SJCRH30 (cell line): ENCODE results near the gene DPP10. TPM values are rescaled to one million over a fixed set of nuclear protein-coding genes. Genes with fewer than 3 reads are reported as not detected.
A peak's percentile ranks its signal among the peaks of the same experiment; 100 is the strongest.
"Not testable (repeated sequence)": the region's sequence is repeated elsewhere in the genome, so short reads cannot be mapped to it uniquely, and the experiment has no call there.

ENCODE experiments used
- DNase-seq, 2 experiments: peaks; one replicate each; pipeline ENCODE4 v3.0.0-alpha.2; 2015 to 2020
- H3K27ac ChIP-seq: fragments of 250-450 bp; sonication (Bioruptor Pico); 2 replicates; pipeline ENCODE4 v1.5.1; 2020; ENCODE audit warnings: mild to moderate bottlenecking, moderate library complexity
- H3K27me3 ChIP-seq: fragments of 250-450 bp; sonication (Bioruptor Pico); 2 replicates; pipeline ENCODE4 v1.5.1; 2020; ENCODE audit warnings: mild to moderate bottlenecking, moderate library complexity
- H3K36me3 ChIP-seq: fragments of 250-450 bp; sonication (Bioruptor Pico); 2 replicates; pipeline ENCODE4 v1.5.1; 2020; ENCODE audit warnings: mild to moderate bottlenecking, moderate library complexity
- H3K4me1 ChIP-seq: fragments of 250-450 bp; sonication (Bioruptor Pico); 2 replicates; pipeline ENCODE4 v1.5.1; 2020; ENCODE audit warnings: mild to moderate bottlenecking, moderate library complexity
- H3K4me3 ChIP-seq: fragments of 250-450 bp; sonication (Bioruptor Pico); 2 replicates; pipeline ENCODE4 v1.5.1; 2020; ENCODE audit warnings: mild to moderate bottlenecking, moderate library complexity
- H3K9me3 ChIP-seq: fragments of 250-450 bp; sonication (Bioruptor Pico); replicated peaks from 2 replicates; pipeline ENCODE4 v1.5.1; 2020; ENCODE audit warnings: mild to moderate bottlenecking, moderate library complexity
- total RNA-seq: library from RNA; depleted of rRNA; stranded (reverse); fragments of >200 nt; shearing (Covaris generic); gene quantifications from 2 replicates; pipeline ENCODE4 v1.2.3, GENCODE V29; 2014

DPP10 gene
- total RNA-seq, 1 experiment from 2014 or later: not detected

DNA sequence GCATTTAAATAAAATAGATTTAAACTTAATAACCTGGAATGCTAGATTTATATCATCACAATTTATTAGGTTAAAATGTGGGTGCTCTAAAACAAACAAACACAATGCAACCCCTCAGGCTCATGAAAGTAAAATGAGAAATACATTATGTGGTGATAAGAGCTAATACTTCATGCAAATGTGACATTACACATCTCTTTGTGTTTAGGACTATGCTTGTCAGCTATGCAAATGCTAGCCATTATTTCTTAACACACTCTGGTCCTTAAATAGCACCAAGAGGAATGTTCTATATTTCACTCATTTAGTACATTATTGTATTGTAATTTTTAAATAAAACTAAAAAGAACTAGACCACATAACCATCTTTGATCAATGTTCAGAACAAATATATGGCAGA, 627.6 kb downstream of the DPP10 start:
- Histone ChIP-seq H3K27me3 (no peaks in the 10 kb centered on the region), H3K9me3 (no peaks in the 10 kb centered on the region), H3K4me1 (no peaks in the 10 kb centered on the region), H3K27ac (no peak overlapping the region), H3K36me3 (no peaks in the 10 kb centered on the region), H3K4me3 (no peak overlapping the region)
- DNase-seq: no peak

DNA sequence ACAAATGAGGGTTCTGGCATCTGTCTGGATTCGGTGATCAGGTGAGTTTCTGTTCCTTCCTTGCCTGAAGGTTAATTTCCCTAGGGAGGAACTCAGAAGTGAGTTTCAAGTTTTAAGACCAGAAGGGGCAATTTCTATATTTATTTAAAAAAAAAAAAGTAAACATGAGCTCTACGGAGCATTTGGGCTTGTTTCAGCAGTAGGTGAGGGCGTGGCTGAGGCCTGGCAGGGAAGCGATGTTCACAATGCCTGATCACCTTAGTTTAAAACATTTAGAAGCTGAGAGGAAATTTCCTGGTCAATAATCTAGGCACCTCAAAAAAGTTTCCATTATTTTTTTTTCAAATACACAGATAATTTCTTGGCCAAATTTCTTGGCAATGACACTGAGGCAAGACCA, 629.1 kb downstream of the DPP10 start:
- no peak overlapping the region for H3K4me3 ChIP-seq
- H3K4me1 ChIP-seq: no peaks in the 10 kb centered on the region
- no peaks in the 10 kb centered on the region for H3K9me3 ChIP-seq
- no peak for DNase-seq
- no peaks in the 10 kb centered on the region for H3K36me3 ChIP-seq
- no peaks in the 10 kb centered on the region for H3K27me3 ChIP-seq
- H3K27ac ChIP-seq: no peak overlapping the region

DNA sequence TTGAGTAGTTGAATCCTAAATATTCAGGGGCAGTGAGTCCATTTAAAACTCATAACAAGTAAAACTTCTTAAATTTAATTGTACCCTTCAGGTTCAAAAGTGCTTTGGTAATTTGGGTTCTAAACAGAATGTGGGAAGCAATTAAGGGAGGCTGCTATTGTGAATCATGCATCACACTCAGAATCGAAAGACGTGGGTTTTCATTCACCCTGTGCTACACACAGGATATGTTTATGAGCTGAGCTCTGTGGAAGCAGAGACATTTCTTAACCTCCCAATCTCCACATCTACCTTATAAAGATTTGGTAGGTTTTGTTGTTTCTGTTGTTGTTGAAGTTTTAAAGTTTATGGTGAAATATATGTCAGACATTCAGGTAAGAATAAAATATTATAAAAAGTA, 633.4 kb downstream of the DPP10 start:
- Histone ChIP-seq H3K4me1 (no peaks in the 10 kb centered on the region), H3K27me3 (no peaks in the 10 kb centered on the region)
- DNase-seq: no peak

DNA sequence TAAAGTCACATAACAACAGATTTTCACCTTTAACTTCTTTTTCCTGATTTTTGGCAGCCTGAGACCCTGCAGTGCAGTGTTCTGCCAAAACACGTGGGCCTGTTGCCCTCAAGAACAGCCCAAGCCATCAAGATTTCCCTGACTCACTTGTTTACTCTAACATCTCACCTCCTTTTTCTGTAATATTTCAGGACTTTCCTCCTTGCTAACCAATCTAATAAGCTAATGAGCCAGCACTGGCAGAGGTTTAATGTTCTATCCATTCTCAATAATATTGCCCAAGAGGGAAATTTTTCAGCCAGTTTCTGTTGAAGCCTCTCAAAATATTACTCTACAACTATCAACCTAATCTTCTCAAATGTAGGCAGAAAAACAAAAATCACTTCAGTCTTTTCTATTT, 635.2 kb downstream of the DPP10 start:
- Histone ChIP-seq H3K27me3 (no peaks in the 10 kb centered on the region), H3K4me1 (no peaks in the 10 kb centered on the region), H3K27ac (no peak overlapping the region), H3K36me3 (no peaks in the 10 kb centered on the region), H3K9me3 (no peaks in the 10 kb centered on the region), H3K4me3 (no peak overlapping the region)
- DNase-seq: no peak

More for the DNA sequence above, 633.4 kb downstream of the DPP10 start:
- no peak overlapping the region for H3K27ac ChIP-seq
- no peaks in the 10 kb centered on the region for H3K36me3 ChIP-seq
- no peak overlapping the region for H3K4me3 ChIP-seq
- H3K9me3 ChIP-seq: no peaks in the 10 kb centered on the region

DNA sequence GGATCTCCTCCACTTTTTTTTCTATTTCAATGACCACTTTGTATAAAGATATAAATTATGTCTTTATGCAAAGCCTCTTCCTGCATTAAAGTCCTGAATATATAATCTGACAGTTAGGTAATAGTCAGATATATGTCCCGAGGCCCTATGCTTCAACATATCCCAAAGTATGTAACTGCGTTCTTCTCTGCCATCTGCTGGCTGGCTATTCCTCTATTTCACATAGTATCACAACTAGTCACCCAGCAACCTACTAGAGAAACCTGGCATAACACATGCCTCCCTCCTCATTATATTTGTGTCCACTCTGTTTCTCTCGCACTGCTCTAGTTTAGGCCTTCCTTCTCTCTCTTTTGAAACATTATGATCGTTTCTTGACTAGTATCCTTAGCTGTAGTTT, 640.8 kb downstream of the DPP10 start:
- H3K27me3 ChIP-seq: no peaks in the 10 kb centered on the region
- no peaks in the 10 kb centered on the region for H3K9me3 ChIP-seq
- H3K27ac ChIP-seq: no peak overlapping the region
- no peaks in the 10 kb centered on the region for H3K4me1 ChIP-seq
- no peak overlapping the region for H3K4me3 ChIP-seq
- DNase-seq: peak in 1 of 2 experiments; percentile 13
- no peaks in the 10 kb centered on the region for H3K36me3 ChIP-seq

DNA sequence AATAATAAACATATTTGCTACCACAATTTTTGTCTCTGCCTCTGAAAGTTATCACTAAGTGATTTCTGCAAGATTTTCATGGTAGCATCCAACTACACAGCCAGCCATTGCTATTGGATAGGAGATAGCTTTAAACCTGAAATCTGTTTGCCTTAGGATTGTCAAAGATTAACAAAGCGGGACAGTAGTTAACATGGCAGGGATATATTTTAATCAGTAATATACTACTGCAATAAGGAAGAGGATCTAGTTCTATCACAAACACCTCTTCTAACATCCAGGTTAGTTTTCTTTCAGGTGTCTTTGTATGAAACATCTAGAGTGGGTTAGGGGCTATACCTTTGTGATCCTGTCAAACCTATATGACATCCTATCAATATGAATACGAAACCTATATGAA, 641.3 kb downstream of the DPP10 start:
- DNase-seq: no peak
- no peaks in the 10 kb centered on the region for H3K4me1 ChIP-seq

DNA sequence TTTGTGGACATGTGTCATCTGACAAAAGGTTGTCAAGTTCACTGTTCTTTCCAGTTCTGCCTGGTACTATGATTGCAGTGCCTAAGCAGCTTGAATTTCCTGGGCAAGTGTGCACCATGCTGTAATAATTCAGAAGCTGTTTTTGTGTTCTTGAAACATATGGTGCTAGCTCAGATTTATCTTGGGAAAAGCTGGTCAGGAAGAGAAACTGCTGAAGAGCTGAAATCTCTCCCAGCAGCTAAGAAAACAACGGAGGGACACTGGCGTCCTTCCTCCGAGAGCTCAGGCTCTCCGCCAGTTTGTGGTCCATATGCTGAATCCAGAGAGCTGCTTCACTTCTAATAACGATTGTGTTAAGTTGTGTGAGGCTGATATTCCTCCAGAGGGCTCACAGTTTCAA, 642.0 kb downstream of the DPP10 start:
- H3K9me3 ChIP-seq: no peaks in the 10 kb centered on the region

More for the DNA sequence above, 641.3 kb downstream of the DPP10 start:
- Histone ChIP-seq H3K4me3 (no peak overlapping the region), H3K27ac (no peak overlapping the region), H3K27me3 (no peaks in the 10 kb centered on the region), H3K36me3 (no peaks in the 10 kb centered on the region), H3K9me3 (no peaks in the 10 kb centered on the region)

DNA sequence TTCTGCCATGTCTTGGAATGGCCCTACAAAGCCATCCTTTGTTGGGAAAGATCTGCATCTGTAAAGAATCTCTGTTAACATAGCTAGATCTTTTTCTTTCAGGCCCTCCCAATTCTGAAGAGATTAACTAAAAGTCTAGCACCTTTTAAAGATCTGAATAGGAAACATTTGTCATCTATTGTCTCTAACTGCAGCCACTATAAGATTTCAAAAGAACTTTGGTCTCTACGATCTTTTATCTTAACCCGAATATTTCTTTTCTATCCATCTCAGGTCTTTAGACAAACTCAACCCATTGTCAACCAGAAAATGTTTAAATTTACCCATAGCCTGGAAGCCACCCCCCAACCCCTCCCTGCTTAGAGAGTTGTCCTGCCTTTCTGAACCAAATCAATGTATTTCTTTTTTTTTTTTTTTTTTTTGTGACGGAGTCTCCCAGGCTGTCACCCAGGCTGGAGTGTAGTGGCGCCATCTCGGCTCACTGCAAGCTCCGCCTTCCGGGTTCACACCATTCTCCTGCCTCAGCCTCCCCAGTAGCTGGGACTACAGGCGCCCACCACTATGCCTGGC, 643.7 kb downstream of the DPP10 start:
- not testable (repeated sequence) for H3K4me1 ChIP-seq, H3K27me3 ChIP-seq, H3K27ac ChIP-seq, H3K4me3 ChIP-seq, H3K9me3 ChIP-seq, DNase-seq, H3K36me3 ChIP-seq

More for the DNA sequence above, 642.0 kb downstream of the DPP10 start:
- H3K27ac ChIP-seq: no peak overlapping the region
- no peak overlapping the region for H3K4me3 ChIP-seq
- DNase-seq: no peak
- H3K36me3 ChIP-seq: no peaks in the 10 kb centered on the region
- H3K27me3 ChIP-seq: no peaks in the 10 kb centered on the region
- H3K4me1 ChIP-seq: no peaks in the 10 kb centered on the region

DNA sequence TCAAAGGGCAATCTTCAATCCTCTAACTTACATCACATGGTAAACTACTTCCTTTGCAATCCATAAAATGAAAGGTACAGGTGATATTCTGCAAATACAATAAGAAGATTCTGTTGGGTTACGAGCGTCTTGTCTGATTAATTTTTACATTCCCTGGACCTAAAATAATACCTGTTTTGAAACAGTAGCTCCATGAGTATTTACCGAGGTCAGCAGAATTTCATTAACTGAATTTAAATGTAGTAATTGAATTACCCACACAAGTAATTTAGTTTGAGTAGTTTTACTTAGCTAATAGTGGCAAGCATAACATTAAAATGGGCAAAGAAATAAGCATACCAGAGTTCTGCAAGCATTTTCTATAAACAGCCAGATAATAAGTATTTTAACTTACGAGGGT, 652.0 kb downstream of the DPP10 start:
- H3K4me3 ChIP-seq: no peak overlapping the region
- H3K9me3 ChIP-seq: no peaks in the 10 kb centered on the region
- no peak overlapping the region for H3K27ac ChIP-seq
- no peaks in the 10 kb centered on the region for H3K4me1 ChIP-seq
- no peaks in the 10 kb centered on the region for H3K27me3 ChIP-seq
- DNase-seq: no peak
- H3K36me3 ChIP-seq: no peaks in the 10 kb centered on the region

DNA sequence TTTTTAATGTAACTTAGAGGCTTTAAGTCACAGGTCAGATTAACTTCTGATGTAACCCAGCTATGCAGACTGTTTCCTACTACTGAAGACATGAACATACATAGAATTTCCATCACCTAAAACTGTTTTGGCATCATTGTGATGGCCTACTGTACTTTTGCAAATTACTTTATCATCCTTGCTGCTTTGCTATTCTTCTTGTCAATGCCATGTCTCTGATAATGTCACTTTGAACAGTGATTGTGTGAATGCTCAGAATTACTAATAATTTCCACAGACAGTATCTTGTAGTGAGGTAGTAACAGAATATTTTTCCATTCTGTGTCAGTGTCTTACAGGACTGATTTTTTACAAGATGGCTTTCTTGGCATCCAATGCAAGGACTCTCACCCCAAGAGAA, 663.5 kb downstream of the DPP10 start:
- H3K4me1 ChIP-seq: no peaks in the 10 kb centered on the region
- no peaks in the 10 kb centered on the region for H3K9me3 ChIP-seq
- no peaks in the 10 kb centered on the region for H3K36me3 ChIP-seq
- H3K27ac ChIP-seq: no peak overlapping the region
- H3K27me3 ChIP-seq: no peaks in the 10 kb centered on the region
- no peak for DNase-seq
- no peak overlapping the region for H3K4me3 ChIP-seq

DNA sequence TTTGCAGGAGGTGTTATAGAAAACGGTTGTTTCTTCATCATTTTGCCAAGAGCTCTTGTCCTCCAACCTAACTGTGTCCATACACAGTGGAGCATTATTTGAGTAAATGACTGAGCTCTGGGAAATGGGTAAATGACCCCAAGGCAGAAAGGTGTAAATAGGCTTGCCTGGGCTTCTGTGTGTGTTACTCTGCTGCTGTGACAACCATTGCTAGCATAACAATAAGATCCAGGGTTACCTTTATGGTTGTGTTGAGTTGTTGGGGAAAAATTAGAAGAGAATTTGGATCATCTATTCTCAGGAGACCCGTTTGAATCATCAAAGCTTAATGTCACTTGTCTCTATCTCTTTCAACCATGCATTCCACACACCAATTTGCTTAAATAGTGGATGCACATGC, 672.7 kb downstream of the DPP10 start:
- Histone ChIP-seq H3K27ac (no peak overlapping the region), H3K9me3 (no peaks in the 10 kb centered on the region), H3K4me3 (no peak overlapping the region), H3K36me3 (no peaks in the 10 kb centered on the region), H3K27me3 (no peaks in the 10 kb centered on the region), H3K4me1 (no peaks in the 10 kb centered on the region)
- no peak for DNase-seq

DNA sequence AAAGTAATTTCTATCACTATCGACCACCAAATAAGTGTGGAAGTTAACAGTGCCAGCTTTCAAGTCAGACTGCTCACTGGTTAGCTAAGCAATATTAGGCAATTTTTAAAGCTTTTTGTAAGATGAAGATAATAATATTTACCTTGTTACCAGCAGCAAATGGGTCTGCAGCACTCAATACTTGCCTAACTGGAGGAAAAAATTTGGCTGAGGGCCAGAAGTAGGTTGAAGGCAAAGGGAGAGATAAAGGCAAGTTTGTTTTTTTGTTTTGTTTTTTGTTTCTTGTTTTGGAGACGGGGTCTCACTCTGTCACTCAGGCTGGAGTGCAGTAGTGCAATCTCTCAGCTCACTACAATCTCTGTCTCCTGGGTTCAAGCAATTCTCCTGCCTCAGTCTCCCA, 675.9 kb downstream of the DPP10 start:
- Histone ChIP-seq H3K4me1 (no peaks in the 10 kb centered on the region), H3K27ac (no peak overlapping the region), H3K27me3 (no peaks in the 10 kb centered on the region), H3K9me3 (no peaks in the 10 kb centered on the region), H3K36me3 (no peaks in the 10 kb centered on the region), H3K4me3 (no peak overlapping the region)
- no peak for DNase-seq

DNA sequence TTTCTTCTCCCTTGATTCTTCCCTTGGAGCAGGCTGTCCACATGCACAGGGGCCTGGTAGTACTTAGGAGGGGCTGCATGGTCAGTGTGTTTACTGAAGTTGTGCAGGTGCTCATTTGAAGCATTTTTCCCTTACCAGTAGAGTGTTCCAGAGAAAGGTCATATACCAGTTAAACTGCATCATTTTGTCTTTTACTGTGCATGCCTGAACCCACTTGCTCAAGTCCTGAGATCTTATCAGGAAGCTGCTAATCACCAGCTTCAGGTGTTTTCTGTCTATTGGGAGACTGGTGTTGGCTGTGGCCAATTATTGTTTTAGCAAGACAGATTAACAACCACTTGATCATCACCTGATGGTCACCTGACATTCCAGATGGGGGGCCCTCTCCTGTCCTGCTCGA, 676.6 kb downstream of the DPP10 start:
- no peaks in the 10 kb centered on the region for H3K4me1 ChIP-seq
- no peak overlapping the region for H3K4me3 ChIP-seq
- no peak for DNase-seq
- no peaks in the 10 kb centered on the region for H3K9me3 ChIP-seq
- H3K27ac ChIP-seq: no peak overlapping the region
- no peaks in the 10 kb centered on the region for H3K27me3 ChIP-seq
- no peaks in the 10 kb centered on the region for H3K36me3 ChIP-seq

DNA sequence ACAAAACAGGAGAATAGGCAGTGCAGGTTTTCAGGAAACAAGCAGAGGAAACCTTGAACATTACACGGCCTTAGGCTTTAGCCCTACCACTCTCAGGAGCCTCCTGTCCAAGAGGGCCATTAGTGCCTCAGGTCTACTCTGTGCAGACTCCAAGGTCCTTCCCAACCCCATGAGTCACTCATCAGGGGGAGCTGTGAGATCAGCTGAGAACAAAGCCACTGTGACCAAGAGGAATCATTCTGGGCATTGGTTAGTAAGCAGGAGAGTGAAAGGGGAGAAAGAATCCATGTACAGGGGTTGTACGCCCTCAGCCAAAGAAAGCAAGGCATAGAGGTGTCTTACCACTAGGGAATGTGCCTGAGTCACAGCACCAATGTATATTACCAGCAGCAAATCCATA, 680.3 kb downstream of the DPP10 start:
- DNase-seq: no peak
- no peak overlapping the region for H3K4me3 ChIP-seq
- H3K36me3 ChIP-seq: no peaks in the 10 kb centered on the region
- no peaks in the 10 kb centered on the region for H3K9me3 ChIP-seq
- H3K27me3 ChIP-seq: no peaks in the 10 kb centered on the region; the same call in 1 of the 2 replicates
- H3K4me1 ChIP-seq: no peaks in the 10 kb centered on the region
- H3K27ac ChIP-seq: no peak overlapping the region

DNA sequence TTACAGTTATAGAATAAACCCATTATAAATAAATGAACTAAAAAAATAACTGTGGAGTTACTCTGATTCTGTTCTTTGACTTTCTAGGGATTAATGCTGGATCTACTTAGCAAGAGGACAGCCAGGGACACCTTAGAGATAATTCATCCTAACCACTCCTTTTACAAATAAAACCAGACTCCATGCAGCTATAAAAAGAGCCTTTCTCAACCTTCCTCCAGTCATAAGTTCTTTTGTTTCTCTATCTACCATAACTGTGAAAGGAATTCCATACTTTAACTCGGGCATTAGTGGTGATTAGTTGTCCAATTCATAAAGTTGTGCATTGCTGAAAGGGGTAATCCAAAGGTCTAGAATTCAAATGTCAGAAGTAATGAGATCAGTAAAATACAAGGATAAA, 682.4 kb downstream of the DPP10 start:
- no peaks in the 10 kb centered on the region; the same call in 1 of the 2 replicates for H3K27me3 ChIP-seq
- H3K4me3 ChIP-seq: no peak overlapping the region
- no peaks in the 10 kb centered on the region for H3K36me3 ChIP-seq
- DNase-seq: no peak
- H3K27ac ChIP-seq: no peak overlapping the region
- H3K9me3 ChIP-seq: no peaks in the 10 kb centered on the region
- H3K4me1 ChIP-seq: no peaks in the 10 kb centered on the region

DNA sequence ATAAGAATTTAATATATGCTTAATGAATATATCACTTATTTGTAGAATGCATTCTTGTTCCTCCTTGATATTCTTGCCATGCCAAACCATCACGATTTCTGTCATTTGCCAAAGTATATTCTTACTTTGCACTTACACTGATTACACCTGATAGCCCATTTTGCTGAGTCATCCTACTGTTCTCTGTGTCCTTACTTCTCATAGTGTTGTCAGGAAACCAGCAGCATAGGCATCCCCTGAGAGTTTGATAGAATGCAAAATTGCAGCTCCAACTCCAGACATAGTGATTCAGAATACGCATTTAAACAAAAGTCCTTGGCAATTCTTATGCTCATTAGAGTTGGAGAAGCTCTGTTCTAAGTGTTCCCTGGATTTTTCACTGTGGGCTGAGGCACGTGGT, 687.1 kb downstream of the DPP10 start:
- Histone ChIP-seq H3K27ac (no peak overlapping the region), H3K9me3 (no peaks in the 10 kb centered on the region), H3K4me3 (no peak overlapping the region), H3K36me3 (no peaks in the 10 kb centered on the region), H3K27me3 (no peaks in the 10 kb centered on the region; the same call in 1 of the 2 replicates), H3K4me1 (no peaks in the 10 kb centered on the region)
- no peak for DNase-seq
